Pulmonary artery endothelial cell (primary cell): ENCODE measurements around the gene HAAO. TPM values are rescaled to one million over a fixed set of nuclear protein-coding genes. Genes with fewer than 3 reads are reported as not detected.

Source experiments
- DNase-seq: peaks from one replicate; pipeline ENCODE4 v3.0.0-alpha.2; 2011; ENCODE audit warnings: low read depth, low spot score
- total RNA-seq: library from RNA; depleted of rRNA; stranded (reverse); fragments of >200 nt; gene quantifications from 2 replicates; pipeline ENCODE4 v1.2.3, GENCODE V29; 2014

HAAO gene
- total RNA-seq, 1 donor from 2014 or later, result 0.20 TPM

- DNase-seq, result no peak
These were observed 21.4 kb upstream of the HAAO start for GRCh38 chr2:42813763-42814162.

- no peak for DNase-seq
These were observed 20.6 kb upstream of the HAAO start for GRCh38 chr2:42812899-42813479.

- no peak for DNase-seq
These were observed 18.8 kb upstream of the HAAO start for GRCh38 chr2:42810971-42811811.

GRCh38 chr2:42810121-42810970, 18.0 kb upstream of the HAAO start:
- DNase-seq, result peak; percentile 85

DNA sequence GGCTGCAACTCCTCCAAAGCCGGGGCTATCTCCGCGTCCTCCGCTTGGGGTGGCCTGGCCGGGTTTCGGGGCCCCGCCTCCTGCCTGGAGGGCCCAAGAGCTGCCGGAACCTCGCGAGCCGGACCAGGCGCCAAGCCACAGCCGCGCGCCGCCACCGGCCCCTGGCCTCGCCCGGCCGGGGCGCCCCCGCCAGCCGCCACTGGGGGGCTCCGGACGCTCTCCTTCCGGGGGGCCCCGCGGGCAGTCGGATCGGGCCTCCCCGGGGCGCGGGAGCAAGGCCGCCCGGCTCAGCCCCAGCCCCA, 17.4 kb upstream of the HAAO start:
- no peak for DNase-seq

GRCh38 chr2:42809131-42809818, 16.9 kb upstream of the HAAO start:
- no peak for DNase-seq

GRCh38 chr2:42808301-42808700, 15.9 kb upstream of the HAAO start:
- no peak for DNase-seq

GRCh38 chr2:42806786-42807185, 14.4 kb upstream of the HAAO start:
- DNase-seq, result no peak

DNA sequence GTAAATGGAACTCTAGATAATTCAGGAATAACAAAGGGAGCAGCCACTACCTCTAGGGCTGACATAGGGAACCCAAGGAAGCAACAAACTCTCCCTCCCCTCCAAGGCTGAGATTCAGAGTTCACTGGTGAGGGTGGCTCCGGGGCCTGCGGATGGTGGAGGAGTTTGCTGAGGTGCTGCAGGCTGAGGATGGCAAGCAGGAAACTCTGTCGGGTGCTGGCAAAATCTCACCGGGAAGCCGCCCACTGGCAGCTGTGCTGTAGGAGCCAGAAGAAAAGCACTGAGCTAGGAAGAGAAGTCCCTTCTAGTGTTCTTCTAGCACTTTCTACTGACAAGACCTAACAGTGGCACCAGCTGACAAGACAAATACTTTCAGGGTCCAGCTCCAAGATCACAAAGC, 12.5 kb upstream of the HAAO start:
- no peak for DNase-seq

DNA sequence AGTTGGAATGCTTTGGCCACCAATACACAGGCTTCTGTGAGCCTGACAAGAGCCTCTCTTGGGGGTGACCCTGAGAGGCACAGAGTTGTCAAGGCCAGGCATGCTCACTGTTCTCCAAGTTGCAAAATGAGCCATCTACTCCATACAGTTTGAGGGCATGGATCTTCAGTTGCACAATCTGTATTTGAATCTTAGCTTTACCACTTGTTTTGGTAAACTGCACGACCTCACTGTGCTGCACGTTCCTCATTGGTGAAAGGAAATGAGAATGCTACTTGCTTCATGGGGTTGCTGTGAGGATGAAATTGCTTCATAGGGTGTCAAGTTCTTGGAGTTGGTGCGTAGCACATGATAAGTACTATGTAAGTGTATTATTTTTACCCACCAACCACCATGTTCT, 12.0 kb upstream of the HAAO start:
- DNase-seq, result no peak

- no peak for DNase-seq
These were observed 9.8 kb upstream of the HAAO start for GRCh38 chr2:42802150-42802549.

DNA sequence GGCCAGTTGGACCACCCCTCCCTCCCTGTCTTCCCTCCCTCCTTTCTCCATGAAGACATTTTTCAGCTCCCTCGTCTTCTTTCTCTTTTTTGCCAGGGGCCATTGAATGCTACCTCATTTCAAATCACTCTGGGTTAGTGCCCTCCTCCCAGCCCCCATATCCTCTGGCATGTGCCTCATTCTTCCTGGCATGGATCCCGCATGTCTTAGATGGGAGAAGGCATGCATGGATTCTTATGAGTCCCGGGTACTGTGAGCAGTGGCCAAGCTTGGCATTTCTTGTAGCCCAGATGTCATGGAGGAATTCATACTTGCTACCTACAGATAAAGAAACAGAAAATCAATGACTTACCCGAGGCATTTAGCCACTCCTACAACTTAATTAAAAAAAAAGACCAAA, 9.0 kb upstream of the HAAO start:
- DNase-seq, result no peak

DNA sequence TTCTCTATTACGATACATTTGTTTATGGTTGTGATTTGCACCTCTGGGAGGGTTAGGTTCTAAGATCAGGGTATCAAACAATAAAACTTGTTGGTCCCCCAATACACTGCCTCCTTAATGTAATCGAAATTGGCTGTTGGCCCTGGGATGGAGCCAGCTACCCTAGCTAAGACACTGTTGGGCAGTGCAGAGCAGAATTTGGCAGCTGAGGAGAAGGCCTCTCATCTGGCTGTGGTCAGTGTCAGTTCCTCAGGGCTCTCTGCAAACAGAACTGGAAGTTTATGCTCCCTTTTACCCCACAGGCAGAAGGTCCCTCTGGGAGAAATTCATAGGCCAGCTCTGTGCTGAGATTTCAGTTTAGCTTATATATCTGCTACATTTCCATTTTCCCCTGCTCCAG, 8.6 kb upstream of the HAAO start:
- no peak for DNase-seq

- no peak for DNase-seq
These were observed 8.1 kb upstream of the HAAO start for GRCh38 chr2:42800461-42800962.

DNA sequence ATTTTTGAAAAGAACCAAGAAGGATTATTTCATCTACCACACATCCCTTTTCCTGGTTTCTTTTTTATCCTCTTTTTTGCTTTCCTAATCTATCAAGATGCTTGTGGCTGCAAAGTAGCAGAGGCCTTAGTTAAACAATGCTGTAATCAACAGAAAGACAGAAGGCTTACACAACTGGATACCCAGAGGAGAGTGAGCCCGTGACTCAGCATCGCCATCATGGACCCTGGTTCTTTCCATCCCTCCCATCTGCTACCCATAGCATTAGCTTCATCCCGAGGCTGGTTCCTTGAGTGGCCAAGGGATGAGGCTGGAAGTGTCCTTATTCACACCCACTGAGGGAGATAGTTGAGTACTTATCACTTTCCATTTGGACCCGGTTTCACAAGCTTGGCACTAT, 7.5 kb upstream of the HAAO start:
- DNase-seq, result no peak

GRCh38 chr2:42797281-42797680, 4.9 kb upstream of the HAAO start:
- DNase-seq, result no peak

DNA sequence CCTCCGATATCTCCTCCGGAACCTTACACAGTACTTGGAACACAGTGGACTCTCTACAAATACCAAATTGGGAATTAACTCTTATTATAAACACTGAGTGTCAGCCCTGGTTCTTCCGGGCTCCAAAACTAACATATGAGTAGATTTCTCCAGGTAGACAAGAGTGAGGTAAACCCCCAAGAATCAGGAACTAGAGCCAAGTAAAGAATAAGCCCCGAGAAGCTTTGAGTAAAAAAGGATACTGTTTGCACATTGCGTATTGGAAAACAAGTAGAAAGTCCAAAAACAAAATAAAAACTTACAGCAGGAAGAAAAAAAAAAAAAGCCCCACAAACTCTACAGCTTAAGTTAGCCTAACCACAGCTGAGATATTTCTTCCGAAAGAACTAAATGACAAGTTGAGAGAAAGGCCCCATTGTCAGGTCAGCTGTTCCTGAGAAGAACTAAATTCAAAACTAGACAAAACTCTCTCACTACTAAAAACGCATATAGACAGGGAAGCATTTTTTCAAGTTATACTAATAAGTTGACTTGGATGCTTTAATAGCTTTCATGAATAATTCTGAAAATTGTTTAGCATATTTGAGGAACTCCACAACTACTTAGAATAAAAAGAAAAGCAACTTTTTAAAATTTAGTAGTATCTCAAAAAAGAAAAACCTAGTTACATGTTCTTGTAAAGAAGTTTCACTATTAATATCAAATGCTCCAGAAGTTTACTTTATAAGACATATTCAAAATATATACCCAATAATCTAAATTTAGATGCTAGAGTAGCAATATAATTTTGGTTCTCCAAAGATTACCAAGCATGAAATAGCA, 4.3 kb upstream of the HAAO start:
- DNase-seq, result no peak

- DNase-seq, result no peak
These were observed 3.5 kb upstream of the HAAO start for GRCh38 chr2:42795841-42796301.

DNA sequence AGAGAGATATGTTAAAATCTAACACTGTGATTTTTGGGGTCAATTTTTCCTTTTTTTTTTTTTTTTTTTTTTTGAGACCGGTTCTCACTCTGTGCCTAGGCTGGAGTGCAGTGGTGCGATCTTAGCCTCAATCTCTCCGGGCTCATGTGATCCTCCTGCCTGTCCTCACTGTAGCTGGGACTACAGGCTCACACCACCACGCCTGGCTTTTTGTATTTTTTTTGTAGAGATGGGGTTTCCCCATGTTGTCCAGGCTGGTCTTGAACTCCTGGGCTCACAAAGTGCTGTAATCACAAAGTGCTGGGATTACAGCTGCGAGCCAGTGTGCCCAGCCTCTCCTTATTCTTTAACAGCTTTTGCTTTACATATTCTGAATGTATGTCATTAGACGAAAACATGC, 2.9 kb upstream of the HAAO start:
- DNase-seq, result no peak

DNA sequence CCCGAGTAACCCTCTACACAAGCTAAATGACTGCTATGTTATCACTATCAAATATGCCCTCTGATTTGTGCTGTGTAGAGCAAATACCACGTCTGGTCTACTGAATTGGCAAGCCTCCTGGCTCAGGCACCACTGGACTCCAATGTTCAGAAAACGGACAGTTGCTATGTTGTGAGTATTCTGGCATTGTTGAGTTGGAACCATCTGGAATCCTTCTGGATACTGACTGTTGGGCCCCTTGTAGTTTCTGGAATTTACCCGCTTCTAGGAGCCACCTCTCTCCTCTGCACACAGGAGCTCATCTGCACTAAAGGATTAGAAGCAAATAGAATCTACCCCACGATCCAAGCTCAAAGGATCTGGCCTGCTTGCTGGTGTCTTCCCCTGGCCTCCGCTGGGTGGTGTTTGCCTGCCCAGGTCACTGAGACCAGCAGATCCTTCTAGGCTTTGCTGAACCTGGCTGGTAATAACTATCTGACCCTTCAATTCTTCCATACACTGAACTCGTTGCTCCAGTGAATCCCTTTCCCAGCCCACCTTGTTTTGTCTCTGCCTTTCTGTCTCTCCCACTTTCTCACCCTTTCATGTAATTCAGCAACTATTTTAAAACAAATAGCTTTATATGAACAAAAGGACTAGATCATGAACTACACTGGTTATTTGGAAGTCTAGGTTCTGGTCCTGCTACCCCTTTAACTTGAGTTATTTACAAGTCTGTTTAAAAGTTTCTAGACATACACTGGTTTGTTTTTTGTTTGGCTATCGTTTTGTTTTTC, 2.1 kb upstream of the HAAO start:
- no peak for DNase-seq
